GM19193 (cell line): Measurements from ENCODE around the gene TUBA3C.

ENCODE experiments used
- POLR2A ChIP-seq: IDR thresholded peaks from 4 replicates; pipeline ENCODE4 v1.6.1; 2011; ENCODE audit not compliant: insufficient read depth, insufficient read length; ENCODE audit errors: extremely low read depth

The TUBA3C gene

DNA sequence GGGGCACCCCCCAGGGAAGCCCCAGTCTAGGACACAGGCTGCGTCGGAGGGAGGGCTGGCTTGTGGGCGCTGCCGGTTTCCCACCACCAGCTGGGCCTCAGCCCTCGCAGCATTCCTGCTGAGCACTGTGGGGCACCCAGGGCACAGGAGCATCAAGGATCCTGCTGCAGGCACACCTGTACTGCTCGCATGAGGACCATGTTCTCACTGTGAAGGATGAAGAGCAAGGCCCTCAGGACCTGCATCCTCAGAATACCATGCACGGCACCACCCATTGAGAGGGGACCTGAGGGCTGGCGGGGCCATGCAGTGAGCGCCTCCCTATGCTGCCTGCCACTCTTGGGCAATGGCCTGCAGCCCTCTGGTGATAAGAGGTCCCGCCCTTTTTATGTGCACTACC lies 31.4 kb downstream of the TUBA3C start:
- TF ChIP-seq POLR2A, result no peak

GRCh38 chr13:19148561-19148960 lies 33.1 kb downstream of the TUBA3C start:
- no peak for TF ChIP-seq POLR2A
